H1 (cell line): ENCODE measurements around the gene NAA10. TPM values are rescaled to one million over a fixed set of nuclear protein-coding genes. Genes with fewer than 3 reads are reported as not detected.

Experiments
- CTCF ChIA-PET: fragments of 300-600 bp; sonication (Branson Sonifier 250); formaldehyde crosslinking; loops from one replicate; lab custom pipeline; 2021; ENCODE audit not compliant: partially characterized antibody; lab: Charles Lee
- POLR2A ChIA-PET: fragments of 300-600 bp; sonication (Branson Sonifier 250); formaldehyde crosslinking; loops from one replicate; lab custom pipeline; 2021; ENCODE audit warnings: inconsistent platforms; ENCODE audit not compliant: partially characterized antibody; lab: Charles Lee
- DNase-seq, 2 experiments: peaks; one replicate each; pipeline versions ENCODE4 v3.0.0 to v3.0.0-alpha.2; 2010 to 2022; ENCODE audit warnings: low spot score in 2 of 2, low read depth in 1 of 2, mixed read lengths in 1 of 2
- FAIRE-seq: peaks from 2 replicates; lab custom pipeline; 2011; peaks lifted over from hg19 to GRCh38; lab: Jason Lieb, UNC
- H2AFZ ChIP-seq: 2 replicates; pipeline ENCODE4 v1.8.1; 2012; ENCODE audit warnings: low read length, inconsistent platforms
- H2AK5ac ChIP-seq: 2 replicates; pipeline ENCODE4 v1.6.1; 2013; ENCODE audit warnings: low read depth, low read length
- H2BK120ac ChIP-seq: replicated peaks from 2 replicates; pipeline ENCODE3; 2013; ENCODE audit warnings: low read depth, low read length, inconsistent platforms
- H2BK12ac ChIP-seq: 2 replicates; pipeline ENCODE4 v1.6.1; 2013; ENCODE audit warnings: low read depth, low read length
- H2BK15ac ChIP-seq: 2 replicates; pipeline ENCODE4 v1.6.1; 2013; ENCODE audit warnings: low read length
- H2BK20ac ChIP-seq: 2 replicates; pipeline ENCODE4 v1.6.1; 2013; ENCODE audit warnings: low read length
- H2BK5ac ChIP-seq: 2 replicates; pipeline ENCODE4 v1.6.1; 2013; ENCODE audit warnings: low read depth, low read length
- H3K14ac ChIP-seq: 2 replicates; pipeline ENCODE4 v1.6.1; 2013; ENCODE audit warnings: inconsistent platforms; ENCODE audit not compliant: insufficient read length
- H3K18ac ChIP-seq: 2 replicates; pipeline ENCODE4 v1.6.1; 2013; ENCODE audit warnings: low read length; ENCODE audit errors: extremely low read depth
- H3K23ac ChIP-seq: 2 replicates; pipeline ENCODE4 v1.6.1; 2013; ENCODE audit warnings: inconsistent platforms; ENCODE audit not compliant: insufficient read length
- H3K23me2 ChIP-seq: 2 replicates; pipeline ENCODE4 v1.6.1; 2013; ENCODE audit warnings: low read depth, low read length
- H3K27ac ChIP-seq: 2 replicates; pipeline ENCODE4 v1.6.1; 2011; ENCODE audit warnings: low read depth, low read length, inconsistent platforms
- H3K27me3 ChIP-seq, 4 experiments: replicated peaks in 1 of 4; 1 replicate in 1 of 4; 2 replicates in 3 of 4; pipeline versions ENCODE4 v1.6.1 to v1.8.1; 2011 to 2013; ENCODE audit warnings: low read length in 3 of 4, mild to moderate bottlenecking in 3 of 4, inconsistent platforms in 2 of 4, mixed read lengths in 2 of 4, moderate library complexity in 1 of 4; ENCODE audit not compliant: control insufficient read depth in 3 of 4, insufficient read depth in 3 of 4; ENCODE audit errors: extremely low read depth in 1 of 4
- H3K36me3 ChIP-seq, 4 experiments: 2 replicates each; pipeline versions ENCODE4 v1.6.1 to v1.8.1; 2011 to 2013; ENCODE audit warnings: mild to moderate bottlenecking in 4 of 4, low read length in 3 of 4, moderate library complexity in 2 of 4, control low read depth in 1 of 4, inconsistent platforms in 1 of 4; ENCODE audit not compliant: insufficient read depth in 4 of 4, control insufficient read depth in 2 of 4
- H3K4ac ChIP-seq: replicated peaks from 2 replicates; pipeline ENCODE3; 2013; ENCODE audit warnings: low read length, low read depth, mixed read lengths, inconsistent platforms; ENCODE audit not compliant: insufficient read length
- H3K4me1 ChIP-seq, 4 experiments: replicated peaks in 1 of 4; 1 replicate in 1 of 4; 2 replicates in 3 of 4; pipeline versions ENCODE4 v1.6.1 to v1.8.1; 2011 to 2013; ENCODE audit warnings: low read length in 3 of 4, inconsistent platforms in 2 of 4, mixed read lengths in 1 of 4; ENCODE audit not compliant: insufficient read depth in 4 of 4, control insufficient read depth in 3 of 4
- H3K4me2 ChIP-seq, 2 experiments: 2 replicates each; pipeline versions ENCODE4 v1.6.1 to v1.8.1; 2011 to 2013; ENCODE audit warnings: low read depth in 2 of 2, low read length in 2 of 2, control low read depth in 1 of 2, inconsistent platforms in 1 of 2, mild to moderate bottlenecking in 1 of 2; ENCODE audit not compliant: insufficient read depth in 1 of 2
- H3K4me3 ChIP-seq, 4 experiments: fragments of 200-600, 300-600 bp in 1 of 4; sonication (generic), shearing (Covaris generic), sonication (Bioruptor Twin) in 1 of 4; 2 replicates each; pipeline versions ENCODE4 v1.5.1 to v1.8.1; 2011 to 2016; ENCODE audit warnings: low read length in 4 of 4, low read depth in 3 of 4, control low read depth in 2 of 4, inconsistent platforms in 2 of 4, mild to moderate bottlenecking in 2 of 4, mixed read lengths in 1 of 4, moderate library complexity in 1 of 4; ENCODE audit not compliant: insufficient read depth in 2 of 4; ENCODE audit errors: extremely low read depth in 1 of 4
- H3K56ac ChIP-seq: replicated peaks from 2 replicates; pipeline ENCODE3; 2013; ENCODE audit warnings: low read depth, mild to moderate bottlenecking, mixed read lengths, low read length, inconsistent platforms; ENCODE audit not compliant: insufficient read length
- H3K79me1 ChIP-seq: 2 replicates; pipeline ENCODE4 v1.6.1; 2013; ENCODE audit warnings: low read depth, low read length, control low read depth
- H3K79me2 ChIP-seq, 2 experiments: 2 replicates each; pipeline versions ENCODE4 v1.6.1 to v1.8.1; 2012 to 2013; ENCODE audit warnings: low read length in 2 of 2, mild to moderate bottlenecking in 2 of 2, inconsistent platforms in 1 of 2; ENCODE audit not compliant: insufficient read depth in 2 of 2, control insufficient read depth in 1 of 2
- H3K9ac ChIP-seq, 4 experiments: replicated peaks in 1 of 4; 1 replicate in 1 of 4; 2 replicates in 3 of 4; pipeline versions ENCODE4 v1.6.1 to v1.8.1; 2011 to 2013; ENCODE audit warnings: low read depth in 3 of 4, low read length in 3 of 4, control low read depth in 2 of 4, mild to moderate bottlenecking in 2 of 4, moderate library complexity in 2 of 4, inconsistent platforms in 1 of 4; ENCODE audit errors: extremely low read depth in 1 of 4
- H3K9me3 ChIP-seq, 2 experiments: 2 replicates each; pipeline versions ENCODE4 v1.6.1 to v1.8.1; 2012 to 2013; ENCODE audit warnings: mild to moderate bottlenecking in 2 of 2, moderate library complexity in 2 of 2, control low read depth in 1 of 2, inconsistent platforms in 1 of 2, low read depth in 1 of 2, low read length in 1 of 2, mixed read lengths in 1 of 2; ENCODE audit not compliant: insufficient read depth in 2 of 2
- H4K20me1 ChIP-seq, 2 experiments: replicated peaks in 1 of 2; 2 replicates each; pipeline versions ENCODE3 to v1.8.1; 2011 to 2013; ENCODE audit warnings: inconsistent platforms in 2 of 2, low read length in 2 of 2, mild to moderate bottlenecking in 1 of 2; ENCODE audit not compliant: insufficient read depth in 2 of 2, control insufficient read depth in 1 of 2
- H4K5ac ChIP-seq: 2 replicates; pipeline ENCODE4 v1.6.1; 2013; ENCODE audit warnings: low read length, low read depth, mixed read lengths, inconsistent platforms; ENCODE audit not compliant: insufficient read length
- H4K8ac ChIP-seq: 2 replicates; pipeline ENCODE4 v1.8.0; 2013; ENCODE audit warnings: mild to moderate bottlenecking, moderate library complexity, low read length, inconsistent platforms; ENCODE audit not compliant: insufficient read depth; ENCODE audit errors: extremely low read depth
- H4K91ac ChIP-seq: replicated peaks from 2 replicates; pipeline ENCODE3; 2013; ENCODE audit warnings: low read length, mixed read lengths, inconsistent platforms; ENCODE audit not compliant: insufficient read length
- BCL11A ChIP-seq, 2 experiments: IDR thresholded peaks; one replicate each; pipeline ENCODE4 v1.6.1; 2011; ENCODE audit warnings: low read depth in 2 of 2, low read length in 2 of 2, mild to moderate bottlenecking in 2 of 2
- CREB1 ChIP-seq: IDR thresholded peaks from 2 replicates; pipeline ENCODE4 v1.6.1; 2012; ENCODE audit warnings: inconsistent platforms
- EP300 ChIP-seq, 2 experiments: IDR thresholded peaks; 1 replicate in 1 of 2; 2 replicates in 1 of 2; pipeline ENCODE4 v1.6.1; 2011 to 2012; ENCODE audit warnings: low read depth in 2 of 2, low read length in 2 of 2, mild to moderate bottlenecking in 2 of 2, borderline replicate concordance in 1 of 2, inconsistent platforms in 1 of 2, moderate library complexity in 1 of 2
- JUND ChIP-seq: IDR thresholded peaks from 2 replicates; pipeline ENCODE4 v1.6.1; 2011; ENCODE audit warnings: mild to moderate bottlenecking, improper control_type of control experiment, low read length
- RNF2 ChIP-seq: fragments of 200-900, 300-1000 bp; sonication (generic); IDR thresholded peaks from 2 replicates; pipeline ENCODE4 v1.7.1; 2016; ENCODE audit warnings: borderline replicate concordance, low read depth, mild to moderate bottlenecking, antibody characterized with exemption, low read length; ENCODE audit not compliant: poor library complexity, severe bottlenecking; ENCODE audit errors: missing control alignments
- TCF12 ChIP-seq: IDR thresholded peaks from 2 replicates; pipeline ENCODE4 v1.6.1; 2011; ENCODE audit warnings: low read depth, mild to moderate bottlenecking, low read length
- WGBS, 2 experiments: shearing (Covaris generic) in 1 of 2; methylation state at CpG; one replicate each; pipeline versions ENCODE4 v1.1.6 to v1.1.7; 2013 to 2015; ENCODE audit warnings: low lambda C conversion rate in 2 of 2, mixed read lengths in 2 of 2, inconsistent platforms in 1 of 2, low coverage in 1 of 2, missing lambda C conversion rate in 1 of 2; ENCODE audit not compliant: insufficient replicate concordance in 2 of 2, insufficient coverage in 1 of 2, insufficient read length in 1 of 2; ENCODE audit errors: extremely low coverage in 1 of 2, missing lambda C conversion rate in 1 of 2; 5-methylcytosine and 5-hydroxymethylcytosine counted together
- polyA plus RNA-seq, 7 experiments: library from polyadenylated mRNA; depleted of rRNA in 3 of 7; stranded (reverse) in 5 of 7; unstranded in 2 of 7; fragments of >200 nt in 5 of 7; fragments of 200-250 nt in 2 of 7; gene quantifications; 1 replicate in 5 of 7; 2 replicates in 1 of 7; 4 replicates in 1 of 7; pipeline versions ENCODE4 v1.2.1 to v1.2.3, GENCODE V29; 2011 to 2013; ENCODE audit warnings: missing spikeins in 2 of 7, mixed read lengths in 2 of 7
- total RNA-seq: library from RNA; stranded (reverse); fragmentation: NEBNext Ultra II Directional; extraction: Animal tissue kit (Norgen Biotek cat#: 25700); gene quantifications from 2 replicates; pipeline ENCODE4 v1.2.1, GENCODE V29; 2021

NAA10 gene
- total and polyA plus RNA-seq, 2 of the 8 experiments (the other 6 are each of a cell fraction or from before 2014, with no cell fraction given), result 80.4 to 98.8 TPM

GRCh38 chrX:153928846-153929245, 6.0 kb downstream of the NAA10 start:
- no peak for FAIRE-seq

More at GRCh38 chrX:153928846-153929245, 6.0 kb downstream of the NAA10 start:
- H3K79me2 ChIP-seq, result peaks cover 0 to 11% of the 10 kb centered on the region in 2 experiments; a peak in 2 of 4 replicates
- peaks cover 15% of the 10 kb centered on the region; the same call in 1 of the 2 replicates for H3K23me2 ChIP-seq
- H3K14ac ChIP-seq, result no peak overlapping the region
- no peak overlapping the region for H3K4ac ChIP-seq
- H2BK12ac ChIP-seq, result no peak overlapping the region
- H3K4me1 ChIP-seq, result peaks cover 3 to 15% (median 11%) of the 10 kb centered on the region in 4 experiments
- no peak overlapping the region for H4K8ac ChIP-seq
- no peak overlapping the region for H2BK5ac ChIP-seq
- no peak overlapping the region for H2BK120ac ChIP-seq
- no peaks in the 10 kb centered on the region for H3K27me3 ChIP-seq
- H3K56ac ChIP-seq, result no peak overlapping the region
- ChIA-PET CTCF (interaction anchor here (0.7 to 19.6 kb wide), 9 partner anchors 9 to 445 kb away, joined by 3 to 272 read pairs (median 3); partner anchors contain the start of gene RENBP), POLR2A (interaction anchor here (0.7 to 14.9 kb wide), 9 partner anchors 13 to 206 kb away, joined by 3 to 231 read pairs (median 5); partner anchors contain the start of genes HCFC1, IDH3G, L1CAM and NAA10)
- no peak overlapping the region for H3K4me3 ChIP-seq
- no peak overlapping the region for H2AFZ ChIP-seq
- no peak overlapping the region for H3K23ac ChIP-seq
- no peaks in the 10 kb centered on the region for H4K20me1 ChIP-seq
- H3K4me2 ChIP-seq, result peak overlapping the region in 1 of 2 experiments; percentile 50; a peak in 3 of 4 replicates
- no peak overlapping the region for H4K91ac ChIP-seq
- no peaks in the 10 kb centered on the region for H3K9me3 ChIP-seq
- no peak overlapping the region for H2BK20ac ChIP-seq
- H2BK15ac ChIP-seq, result no peak overlapping the region
- TF ChIP-seq TCF12, result no peak
- TF ChIP-seq BCL11A (IDR thresholded peaks at IDR 0.05; ENCODE audit: low read depth in 2 of 2, low read length in 2 of 2), result no peak
- no peak for TF ChIP-seq EP300 (IDR thresholded peaks at IDR 0.05; ENCODE audit: borderline replicate concordance in 1 of 2, low read depth in 2 of 2, low read length in 2 of 2)
- no peak for TF ChIP-seq JUND
- TF ChIP-seq CREB1, result no peak
- no peak for TF ChIP-seq RNF2
- H4K5ac ChIP-seq, result no peak overlapping the region
- peaks cover 0 to 10% (median 4%) of the 10 kb centered on the region in 4 experiments; a peak in 2 of 8 replicates for H3K36me3 ChIP-seq
- no peak overlapping the region for H3K27ac ChIP-seq
- DNase-seq, result no peak
- no peak overlapping the region for H3K18ac ChIP-seq
- H2AK5ac ChIP-seq, result no peak overlapping the region
- no peaks in the 10 kb centered on the region; the same call in 1 of the 2 replicates for H3K79me1 ChIP-seq
- H3K9ac ChIP-seq, result no peak overlapping the region
- WGBS, 2 experiments, result 90% methylated on average over 5 of the region's 9 CpGs; no CpG with 5 or more reads in 1 of the 2 experiments
